Right atrium auricular region (tissue), 2 donors: ENCODE measurements around the gene LRRK1. TPM values are rescaled to one million over a fixed set of nuclear protein-coding genes. Genes with fewer than 3 reads are reported as not detected.

ENCODE experiments used
- DNase-seq: peaks from one replicate; pipeline ENCODE4 v3.0.0-alpha.2; 2019; ENCODE audit warnings: low spot score
- H3K27ac ChIP-seq, 2 donors: fragments of 200-600 bp; sonication (generic); 1 replicate in 1 of 2; 2 replicates in 1 of 2; pipeline ENCODE4 v1.5.1; 2016 to 2019
- H3K27me3 ChIP-seq, 2 donors: fragments of 200-600 bp; sonication (generic); one replicate each; pipeline versions ENCODE4 v1.5.1 to v1.6.0; 2017 to 2019
- H3K36me3 ChIP-seq: fragments of 200-600 bp; sonication (generic); one replicate; pipeline ENCODE4 v1.5.1; 2016
- H3K4me1 ChIP-seq, 2 donors: fragments of 200-600 bp; sonication (generic); one replicate each; pipeline versions ENCODE4 v1.5.1 to v1.6.0; 2017 to 2019
- H3K4me3 ChIP-seq, 2 donors: fragments of 200-600 bp; sonication (generic); 1 replicate in 1 of 2; 2 replicates in 1 of 2; pipeline ENCODE4 v1.5.1; 2017 to 2019; ENCODE audit warnings: mild to moderate bottlenecking in 1 of 2, moderate library complexity in 1 of 2
- H3K9me3 ChIP-seq, 2 donors: fragments of 200-600 bp; sonication (generic); one replicate each; pipeline ENCODE4 v1.5.1; 2019
- total RNA-seq, 2 donors: library from RNA; depleted of rRNA; stranded (reverse); fragments of >200 nt; gene quantifications; one replicate each; pipeline ENCODE4 v1.1.0, GENCODE V29; 2016
- TF ChIP-seq, protein P1 (sequence below), 2 donors: fragments of 200-600 bp; sonication (generic); IDR thresholded peaks; one replicate each; pipeline ENCODE4 v1.5.1; 2019; ENCODE audit warnings: antibody characterized with exemption in 2 of 2

The LRRK1 gene
- total RNA-seq, 2 donors from 2014 or later: 1.9 to 4.4 TPM

DNA sequence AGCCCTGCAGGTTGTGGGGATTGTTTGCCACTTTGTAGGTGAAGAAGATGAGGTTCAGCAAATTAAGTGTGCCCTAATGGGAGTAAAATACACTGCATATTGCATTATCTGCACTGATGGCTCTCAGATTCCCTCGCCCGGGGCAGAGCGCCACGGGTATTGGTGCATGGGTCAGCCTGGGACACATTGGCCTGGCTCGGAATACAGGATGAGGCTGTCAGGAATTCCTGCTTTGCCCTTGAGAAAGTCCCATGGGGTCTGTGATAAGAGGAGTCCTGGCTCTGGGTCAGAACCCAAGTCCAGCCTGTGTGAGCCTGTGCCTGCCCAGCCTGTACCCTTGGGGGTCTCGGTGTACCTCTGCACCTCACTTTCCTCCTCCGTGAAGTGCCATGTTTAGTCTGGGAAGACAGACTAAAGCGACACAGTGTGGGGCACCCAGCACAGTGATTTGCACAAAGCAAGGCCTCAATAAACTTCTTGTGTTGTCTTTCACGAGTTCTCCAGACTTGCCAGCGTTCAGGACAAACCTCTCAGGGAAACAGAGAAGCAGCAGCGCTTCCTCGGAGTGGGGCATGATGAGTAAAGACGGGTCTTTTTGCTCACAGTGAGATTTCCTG lies 107.6 kb downstream of the LRRK1 start:
- H3K4me1 ChIP-seq: peaks cover 0 to 32% of the 10 kb centered on the region in 2 donors
- no peaks in the 10 kb centered on the region for H3K27me3 ChIP-seq
- no peaks in the 10 kb centered on the region for H3K9me3 ChIP-seq
- peak; percentile 58 for DNase-seq
- TF ChIP-seq, protein P1, sequence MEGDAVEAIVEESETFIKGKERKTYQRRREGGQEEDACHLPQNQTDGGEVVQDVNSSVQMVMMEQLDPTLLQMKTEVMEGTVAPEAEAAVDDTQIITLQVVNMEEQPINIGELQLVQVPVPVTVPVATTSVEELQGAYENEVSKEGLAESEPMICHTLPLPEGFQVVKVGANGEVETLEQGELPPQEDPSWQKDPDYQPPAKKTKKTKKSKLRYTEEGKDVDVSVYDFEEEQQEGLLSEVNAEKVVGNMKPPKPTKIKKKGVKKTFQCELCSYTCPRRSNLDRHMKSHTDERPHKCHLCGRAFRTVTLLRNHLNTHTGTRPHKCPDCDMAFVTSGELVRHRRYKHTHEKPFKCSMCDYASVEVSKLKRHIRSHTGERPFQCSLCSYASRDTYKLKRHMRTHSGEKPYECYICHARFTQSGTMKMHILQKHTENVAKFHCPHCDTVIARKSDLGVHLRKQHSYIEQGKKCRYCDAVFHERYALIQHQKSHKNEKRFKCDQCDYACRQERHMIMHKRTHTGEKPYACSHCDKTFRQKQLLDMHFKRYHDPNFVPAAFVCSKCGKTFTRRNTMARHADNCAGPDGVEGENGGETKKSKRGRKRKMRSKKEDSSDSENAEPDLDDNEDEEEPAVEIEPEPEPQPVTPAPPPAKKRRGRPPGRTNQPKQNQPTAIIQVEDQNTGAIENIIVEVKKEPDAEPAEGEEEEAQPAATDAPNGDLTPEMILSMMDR (IDR thresholded peaks at IDR 0.05): no peak
- no peak overlapping the region for H3K4me3 ChIP-seq
- no peaks in the 10 kb centered on the region for H3K36me3 ChIP-seq
- H3K27ac ChIP-seq: no peak overlapping the region

DNA sequence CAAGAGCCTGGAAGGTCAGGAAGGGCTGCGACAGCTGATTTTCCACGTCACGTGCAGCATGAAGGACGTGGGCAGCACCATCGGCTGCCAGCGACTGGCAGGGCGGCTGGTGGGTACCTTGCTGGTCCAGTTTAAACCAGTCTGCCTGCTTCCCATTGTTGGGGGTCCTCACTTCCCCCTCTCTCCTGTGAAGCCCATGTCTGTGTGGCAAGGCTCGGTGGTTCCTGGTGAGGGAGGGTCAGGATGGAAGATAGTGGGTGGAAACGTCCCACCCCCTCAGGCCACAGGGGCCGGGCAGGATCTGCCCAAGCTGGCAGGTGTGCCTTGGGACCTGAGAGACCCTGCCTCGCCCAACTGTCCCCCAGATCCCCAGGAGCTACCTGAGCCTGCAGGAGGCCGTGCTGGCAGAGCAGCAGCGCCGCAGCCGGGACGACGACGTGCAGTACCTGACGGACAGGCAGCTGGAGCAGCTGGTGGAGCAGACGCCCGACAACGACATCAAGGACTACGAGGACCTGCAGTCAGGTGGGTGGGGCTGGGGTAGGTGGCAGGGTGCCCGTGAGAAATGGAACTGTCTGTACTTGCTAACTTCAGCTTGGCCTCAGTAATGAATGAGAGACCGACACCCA lies 108.2 kb downstream of the LRRK1 start:
- no peaks in the 10 kb centered on the region for H3K27me3 ChIP-seq
- no peaks in the 10 kb centered on the region for H3K9me3 ChIP-seq
- peaks cover 0 to 32% of the 10 kb centered on the region in 2 donors for H3K4me1 ChIP-seq
- no peak overlapping the region for H3K27ac ChIP-seq
- TF ChIP-seq, protein P1 (IDR thresholded peaks at IDR 0.05): no peak
- DNase-seq: peak; percentile 49
- no peak overlapping the region for H3K4me3 ChIP-seq
- H3K36me3 ChIP-seq: no peaks in the 10 kb centered on the region

DNA sequence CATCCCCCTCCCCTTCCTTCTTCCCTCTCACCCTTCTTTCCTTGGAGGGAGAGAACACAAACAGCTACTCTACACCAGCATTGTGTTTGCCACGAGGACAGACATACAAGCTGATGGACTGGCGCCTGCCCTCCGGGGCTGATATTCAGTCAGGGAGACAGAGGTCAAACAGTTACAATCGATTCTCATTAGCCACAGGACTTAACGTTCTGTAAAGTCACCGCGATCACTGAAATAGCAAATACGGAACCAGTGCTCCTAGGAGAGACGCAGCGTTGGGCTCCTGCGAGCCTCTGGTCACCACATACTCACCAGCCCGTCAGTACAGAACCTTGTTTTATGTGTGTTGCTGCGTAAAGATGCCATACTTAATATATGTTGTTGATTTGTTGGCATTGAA lies 108.8 kb downstream of the LRRK1 start:
- TF ChIP-seq, protein P1 (IDR thresholded peaks at IDR 0.05): no peak
- Histone ChIP-seq H3K36me3 (no peaks in the 10 kb centered on the region), H3K9me3 (no peaks in the 10 kb centered on the region), H3K27ac (no peak overlapping the region), H3K4me1 (peaks cover 0 to 30% of the 10 kb centered on the region in 2 donors), H3K4me3 (no peak overlapping the region), H3K27me3 (no peaks in the 10 kb centered on the region)
- DNase-seq: no peak

DNA sequence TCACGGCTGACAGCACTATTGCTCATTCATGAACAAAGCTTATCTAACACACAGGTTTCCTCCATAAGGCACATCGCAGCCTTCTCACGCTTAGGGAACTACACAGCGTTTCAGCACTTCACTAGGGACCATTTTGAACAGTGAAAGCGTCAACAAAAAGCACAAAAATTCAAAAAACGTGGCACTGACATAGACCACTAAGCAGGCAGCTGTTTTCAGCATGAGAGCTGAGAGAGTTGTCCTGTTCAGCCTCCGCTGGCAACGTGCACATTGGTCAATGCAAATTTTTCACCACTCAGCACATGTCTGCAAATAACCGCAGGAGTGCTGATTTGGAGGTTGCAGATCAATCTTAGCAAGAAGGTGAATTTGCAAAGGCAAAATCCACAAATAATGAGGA lies 109.2 kb downstream of the LRRK1 start:
- Histone ChIP-seq H3K27me3 (no peaks in the 10 kb centered on the region), H3K27ac (no peak overlapping the region), H3K4me1 (peaks cover 0 to 26% of the 10 kb centered on the region in 2 donors), H3K36me3 (no peaks in the 10 kb centered on the region), H3K4me3 (no peak overlapping the region), H3K9me3 (no peaks in the 10 kb centered on the region)
- DNase-seq: no peak
- TF ChIP-seq, protein P1 (IDR thresholded peaks at IDR 0.05): no peak

DNA sequence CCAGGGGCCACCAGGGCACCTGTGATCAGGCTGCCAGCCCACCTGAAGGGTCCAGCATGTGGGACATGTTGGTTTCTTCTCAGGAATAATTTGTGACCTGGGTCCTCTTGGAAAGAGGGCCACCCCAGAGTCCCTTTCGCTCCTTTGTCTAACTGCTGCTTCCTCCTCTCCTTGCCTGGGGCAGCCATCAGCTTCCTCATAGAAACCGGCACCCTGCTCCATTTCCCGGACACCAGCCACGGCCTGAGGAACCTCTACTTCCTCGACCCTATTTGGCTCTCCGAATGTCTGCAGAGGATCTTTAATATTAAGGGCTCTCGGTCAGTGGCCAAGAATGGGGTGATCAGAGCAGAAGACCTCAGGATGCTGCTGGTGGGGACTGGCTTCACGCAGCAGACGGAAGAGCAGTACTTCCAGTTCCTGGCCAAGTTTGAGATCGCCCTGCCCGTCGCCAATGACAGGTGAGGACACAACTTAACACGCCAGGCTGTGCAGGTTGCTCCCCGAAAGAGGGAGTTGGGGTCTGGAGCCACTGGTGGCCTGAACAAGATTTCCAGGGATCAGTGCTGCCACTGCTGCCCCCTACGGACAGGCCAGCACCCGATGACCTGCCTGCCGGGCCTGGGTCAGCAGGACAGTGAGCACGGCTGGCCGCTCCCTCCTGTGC lies 109.7 kb downstream of the LRRK1 start:
- TF ChIP-seq, protein P1 (IDR thresholded peaks at IDR 0.05): no peak
- Histone ChIP-seq H3K4me1 (peaks cover 0 to 22% of the 10 kb centered on the region in 2 donors), H3K4me3 (no peak overlapping the region), H3K27ac (no peak overlapping the region), H3K36me3 (no peaks in the 10 kb centered on the region), H3K27me3 (no peaks in the 10 kb centered on the region), H3K9me3 (no peaks in the 10 kb centered on the region)
- peak; percentile 26 for DNase-seq
